ENCODE data around the gene TMEM151A. TPM values are rescaled to one million over a fixed set of nuclear protein-coding genes. Genes with fewer than 3 reads are reported as not detected.

Gene TMEM151A
- total RNA-seq, 2 experiments from 2014 or later = not detected

DNA sequence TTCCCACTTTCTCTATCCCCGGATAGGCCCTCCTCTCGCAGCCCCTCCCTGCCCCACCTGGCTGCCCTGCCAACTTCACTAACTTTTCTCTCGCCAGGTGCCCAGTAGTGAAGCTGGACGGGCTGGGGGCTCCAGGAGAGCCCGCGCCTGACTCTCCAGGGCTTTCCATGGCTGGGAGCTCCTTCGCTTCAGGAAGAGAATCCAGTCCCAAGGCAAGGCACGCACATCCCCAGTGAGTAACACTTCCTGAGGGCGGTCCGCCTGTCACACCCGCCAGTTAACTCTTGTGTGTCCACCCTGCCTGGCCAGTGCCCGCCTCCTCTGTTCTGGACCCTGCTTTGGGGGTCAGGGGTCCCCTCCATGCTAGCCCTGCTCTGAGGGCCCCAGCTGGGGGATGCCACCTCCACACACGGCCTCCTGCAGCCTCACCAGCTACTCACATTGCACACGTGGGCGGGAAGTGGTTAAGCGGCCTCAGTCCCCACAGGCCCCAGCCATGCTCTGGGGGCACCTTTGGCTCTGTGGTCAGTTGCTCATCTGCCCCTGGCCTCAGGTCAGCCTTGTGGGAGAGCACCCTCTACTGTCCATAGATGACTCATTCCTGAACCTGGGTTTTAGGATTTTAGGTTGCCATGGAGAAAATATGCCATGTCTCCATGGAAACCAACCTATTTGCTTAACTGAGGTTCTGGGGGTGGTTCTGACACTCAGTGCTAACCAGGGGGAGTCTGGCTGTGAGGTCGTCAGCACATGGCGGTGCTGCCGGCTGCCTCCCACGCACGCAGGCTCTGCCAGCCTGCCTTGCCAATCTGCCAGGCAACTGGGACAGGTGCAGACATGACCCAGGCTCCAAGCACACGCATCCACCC lies 44.8 kb downstream of the TMEM151A start, which contains the start of gene RIN1:
Gene RIN1, minus strand, starts transcription at position 201 of the 869 bp plus-strand sequence. Its CDS starts 32 bp downstream, at position 169.
- peaks cover 7% of the 10 kb centered on the region for H3K36me3 Mint-ChIP-seq
- POLR2A ChIA-PET = interaction anchor here (0.8 to 8.7 kb wide), 8 partner anchors 8 to 48 kb away, joined by 3 to 94 read pairs (median 9); partner anchors contain the start of genes BRMS1, CD248, SLC29A2 and YIF1A
- H3K4me3 Mint-ChIP-seq = peak within 1 kb of the TSS; percentile 70
- peak; percentile 76 for ATAC-seq (ENCODE audit: low read depth)
- no peaks in the 10 kb centered on the region for H3K27me3 Mint-ChIP-seq
- H3K27ac Mint-ChIP-seq = peak within 1 kb of the TSS; percentile 79
- peak; percentile 77 for DNase-seq
- H3K4me1 Mint-ChIP-seq = peaks cover 26% of the 10 kb centered on the region
- H3K9me3 Mint-ChIP-seq = no peaks in the 10 kb centered on the region

DNA sequence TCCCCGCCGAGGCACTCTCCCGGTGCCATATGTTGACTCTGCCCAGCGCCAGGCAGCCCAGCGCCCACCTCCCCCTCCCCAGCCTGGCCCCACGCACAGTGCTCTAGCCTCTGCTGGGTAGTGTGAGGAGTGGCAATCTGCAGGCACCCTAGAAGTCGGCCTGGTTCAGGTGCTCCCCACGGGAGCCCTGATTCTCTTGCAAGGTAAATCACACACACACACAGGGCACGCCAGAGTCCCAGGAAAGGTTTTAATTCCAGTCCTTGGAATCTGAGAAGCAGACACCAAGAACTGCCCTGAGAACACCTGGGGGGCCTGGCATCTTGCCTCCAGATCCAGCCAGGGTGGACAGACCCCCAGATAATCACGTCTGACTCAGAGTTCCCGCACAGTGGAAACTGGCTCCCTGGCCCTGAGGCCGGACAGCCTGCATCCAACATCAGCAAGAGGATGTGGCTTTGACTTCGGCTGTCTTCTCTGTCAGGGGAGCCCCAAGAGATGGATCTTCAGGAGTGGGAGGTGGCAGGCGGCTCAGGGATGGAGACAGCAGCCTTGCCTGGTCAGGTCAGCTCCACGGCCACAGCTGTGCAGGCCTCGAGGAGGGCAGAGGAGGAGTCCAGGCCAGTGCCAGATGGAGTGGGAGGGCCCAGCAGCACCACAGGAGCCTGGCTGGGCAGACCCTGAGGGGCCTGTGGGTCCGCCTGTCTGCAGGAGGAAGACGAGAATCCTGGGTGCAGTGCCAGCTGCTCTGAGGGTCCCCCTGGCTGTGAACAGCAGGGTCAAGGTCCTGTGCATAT lies 45.6 kb downstream of the TMEM151A start:
- Mint-ChIP-seq H3K27me3 (no peaks in the 10 kb centered on the region), H3K9me3 (no peaks in the 10 kb centered on the region), H3K27ac (peak overlapping the region; percentile 79), H3K4me1 (peaks cover 26% of the 10 kb centered on the region), H3K4me3 (peak overlapping the region; percentile 18), H3K36me3 (peaks cover 11% of the 10 kb centered on the region)
- peak; percentile 28 for DNase-seq
- POLR2A ChIA-PET = interaction anchor here (0.5 to 8.7 kb wide), 9 partner anchors 7 to 320 kb away, joined by 3 to 94 read pairs (median 8); partner anchors contain the start of genes B4GAT1, BRMS1, CD248 and YIF1A
- no peak for ATAC-seq (ENCODE audit: low read depth)

DNA sequence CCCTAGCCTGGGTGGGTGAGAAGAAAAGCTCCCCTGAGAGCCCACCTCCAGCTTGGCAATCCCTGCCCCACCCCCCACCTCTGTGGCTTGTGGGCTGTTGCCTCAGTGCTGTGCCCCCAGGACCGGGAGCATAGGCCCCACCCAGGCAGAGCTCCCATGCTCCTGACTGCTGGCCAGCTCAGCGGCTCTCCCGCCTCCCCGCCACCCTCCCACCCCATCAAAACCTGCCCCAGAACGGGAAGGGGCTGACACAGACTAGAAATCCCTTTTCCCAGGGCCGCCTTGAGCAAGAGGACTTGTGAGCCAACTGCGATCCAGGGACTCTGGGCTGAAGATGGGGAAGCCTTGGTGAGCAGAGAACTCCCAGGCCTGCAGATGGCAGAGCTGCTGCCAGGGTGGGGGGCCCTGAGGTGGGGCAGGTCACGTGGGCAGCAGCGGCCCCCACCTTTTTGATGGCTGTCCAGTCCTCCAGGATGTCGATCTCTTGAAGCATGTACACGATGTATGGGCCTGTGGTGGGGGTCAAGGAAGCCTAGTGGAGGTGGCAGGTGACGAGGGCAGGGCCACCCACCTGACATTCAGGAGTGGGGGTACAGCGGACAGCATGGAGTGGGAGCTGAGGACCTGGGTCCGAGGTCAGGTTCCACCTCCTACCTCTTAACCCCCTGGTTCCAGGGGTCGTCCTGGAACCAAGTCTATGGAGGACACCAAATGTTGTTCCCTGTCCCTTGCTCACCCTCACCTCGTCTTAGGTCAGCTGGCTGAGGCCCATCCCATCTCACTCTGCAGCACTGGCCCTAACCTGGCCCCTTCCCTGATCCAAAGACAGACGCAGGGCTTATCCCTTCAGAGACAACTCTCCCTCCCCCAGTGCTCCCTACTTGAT lies 46.8 kb downstream of the TMEM151A start:
- Mint-ChIP-seq H3K4me1 (peaks cover 31% of the 10 kb centered on the region), H3K36me3 (peaks cover 11% of the 10 kb centered on the region), H3K9me3 (no peaks in the 10 kb centered on the region), H3K27ac (no peak overlapping the region), H3K4me3 (no peak overlapping the region), H3K27me3 (no peaks in the 10 kb centered on the region)
- DNase-seq = peak; percentile 24
- no peak for ATAC-seq (ENCODE audit: low read depth)
- POLR2A ChIA-PET = interaction anchor here (1.1 to 1.7 kb wide), 4 partner anchors 9 to 56 kb away, joined by 3 to 9 read pairs (median 5); partner anchors contain the start of genes B4GAT1 and YIF1A

DNA sequence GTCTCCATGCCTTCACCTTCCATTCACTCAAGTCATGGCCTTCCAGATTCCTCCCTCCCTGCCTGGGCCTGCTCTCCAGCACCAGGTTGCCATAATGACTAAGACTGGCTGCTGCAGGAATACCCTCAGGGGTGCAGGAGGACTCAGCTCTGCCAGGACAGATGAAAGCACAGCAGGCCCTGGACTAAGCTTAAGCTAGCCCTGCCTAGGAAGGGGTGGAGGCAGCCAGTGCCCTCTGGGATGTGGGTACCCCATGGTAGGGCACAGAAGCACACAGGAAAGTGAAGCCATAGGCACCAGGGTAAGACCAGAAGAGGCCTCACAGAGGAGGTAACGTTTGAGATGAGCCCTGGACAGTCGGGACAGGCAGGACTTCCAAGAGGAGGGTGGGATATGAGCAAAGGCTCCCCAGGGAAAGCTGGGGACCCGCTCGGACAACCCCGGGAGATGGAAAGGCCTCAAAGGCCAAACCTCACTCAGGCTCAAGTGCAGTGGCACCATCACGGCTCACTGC lies 47.5 kb downstream of the TMEM151A start:
- peak; percentile 23 for DNase-seq
- POLR2A ChIA-PET = interaction anchor here (0.6 to 1.5 kb wide), 4 partner anchors 23 to 300 kb away, joined by 3 to 6 read pairs (median 3); partner anchors contain the start of genes CD248 and YIF1A
- Mint-ChIP-seq H3K27ac (no peak overlapping the region), H3K36me3 (peaks cover 11% of the 10 kb centered on the region), H3K4me3 (no peak overlapping the region), H3K9me3 (no peaks in the 10 kb centered on the region), H3K4me1 (peaks cover 38% of the 10 kb centered on the region), H3K27me3 (no peaks in the 10 kb centered on the region)
- ATAC-seq (ENCODE audit: low read depth) = no peak

DNA sequence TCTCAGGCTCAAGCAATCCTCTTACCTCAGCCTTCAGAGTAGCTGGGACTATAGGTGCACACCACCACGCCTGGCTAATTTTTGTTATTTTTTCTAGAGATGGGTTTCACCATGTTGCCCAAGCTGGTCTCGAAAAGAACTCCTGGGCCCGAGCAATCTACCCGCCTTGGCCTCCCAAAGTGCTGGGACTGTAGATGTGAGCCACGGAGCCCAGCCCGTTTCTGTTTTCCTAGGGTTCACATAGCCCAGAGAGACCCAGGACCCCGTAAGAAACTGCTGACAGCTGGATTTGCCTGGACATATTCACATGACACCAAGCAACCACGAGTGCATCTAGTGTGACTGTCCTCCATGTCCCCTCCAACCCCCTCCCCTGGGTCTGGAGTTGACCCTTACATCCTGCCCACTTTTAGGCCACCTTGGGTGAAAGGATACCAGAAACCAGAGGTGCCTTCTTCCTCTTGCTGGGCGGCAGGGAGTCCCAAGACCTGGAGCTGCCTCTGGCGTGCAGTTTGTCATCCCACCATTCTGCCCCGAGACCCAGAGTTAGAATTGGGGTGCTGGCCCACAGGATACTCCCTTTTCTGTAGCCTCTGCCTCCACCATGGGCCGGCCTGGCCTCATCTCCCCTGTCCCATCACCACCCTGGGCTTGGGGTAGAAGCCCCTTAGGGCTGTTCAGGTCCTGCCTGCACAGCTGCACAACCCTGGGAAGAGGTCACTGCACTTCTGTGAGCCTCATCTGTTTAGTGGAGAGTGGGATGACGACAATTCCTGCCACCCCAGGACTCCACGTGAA lies 48.2 kb downstream of the TMEM151A start:
- POLR2A ChIA-PET = interaction anchor here (0.6 to 1.3 kb wide), 3 partner anchors 23 to 299 kb away, joined by 3 read pairs; partner anchors contain the start of gene CD248
- H3K4me1 Mint-ChIP-seq = peaks cover 41% of the 10 kb centered on the region
- H3K9me3 Mint-ChIP-seq = no peaks in the 10 kb centered on the region
- DNase-seq (peak; percentile 15), ATAC-seq (ENCODE audit: low read depth) (no peak)
- no peaks in the 10 kb centered on the region for H3K27me3 Mint-ChIP-seq
- H3K4me3 Mint-ChIP-seq = no peak overlapping the region
- H3K36me3 Mint-ChIP-seq = peaks cover 11% of the 10 kb centered on the region
- H3K27ac Mint-ChIP-seq = no peak overlapping the region

DNA sequence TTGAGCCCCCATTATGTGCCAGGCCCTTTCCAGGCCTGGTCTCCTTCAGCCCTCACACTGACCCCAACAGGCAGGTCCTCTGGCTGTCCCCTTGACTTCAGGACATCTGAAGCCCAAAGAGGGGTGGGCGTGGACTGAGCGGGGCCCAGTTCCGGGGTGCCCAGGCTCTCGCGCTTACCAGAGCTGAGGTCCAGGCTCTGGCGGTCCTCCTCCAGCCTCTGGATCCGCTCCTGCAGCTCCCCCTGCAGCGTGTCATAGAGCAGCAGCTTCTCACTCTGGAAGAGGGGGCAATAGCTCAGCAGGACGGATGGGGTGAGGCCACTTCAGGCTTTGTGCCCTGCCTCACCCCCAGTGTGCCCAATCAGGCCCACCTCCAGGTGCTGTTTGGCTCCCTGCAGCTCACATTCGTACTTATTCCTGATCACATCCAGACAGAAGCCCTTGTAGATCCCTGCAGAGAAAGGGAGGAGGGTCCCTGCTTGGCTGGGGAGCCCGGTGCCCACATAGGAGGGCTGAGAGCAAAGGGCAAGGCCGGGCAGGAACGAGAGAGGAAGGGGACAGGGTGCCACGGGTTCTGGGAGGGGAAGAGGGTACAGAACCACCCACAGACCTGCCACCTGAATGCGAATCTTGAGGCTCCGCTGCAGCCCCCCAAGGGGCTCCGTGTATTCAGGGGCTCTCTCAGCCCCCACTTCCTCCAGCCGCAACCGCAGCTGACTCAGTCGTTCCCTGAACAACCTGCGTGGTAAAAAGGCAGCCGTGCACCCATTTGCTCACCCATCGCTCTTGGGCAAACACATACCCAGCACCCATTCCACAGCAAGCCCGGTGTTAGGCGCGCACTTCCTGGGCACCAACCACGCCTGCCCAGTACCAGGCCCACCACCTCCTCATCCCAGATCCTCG lies 49.2 kb downstream of the TMEM151A start:
- no peaks in the 10 kb centered on the region for H3K9me3 Mint-ChIP-seq
- POLR2A ChIA-PET = interaction anchor here (1.3 kb wide), 2 partner anchors 28 kb away, joined by 3 to 4 read pairs; no protein-coding TSS in a partner anchor
- H3K4me1 Mint-ChIP-seq = peaks cover 48% of the 10 kb centered on the region
- H3K27me3 Mint-ChIP-seq = no peaks in the 10 kb centered on the region
- no peak overlapping the region for H3K4me3 Mint-ChIP-seq
- ATAC-seq (ENCODE audit: low read depth) (no peak), DNase-seq (no peak)
- peaks cover 11% of the 10 kb centered on the region for H3K36me3 Mint-ChIP-seq
- no peak overlapping the region for H3K27ac Mint-ChIP-seq

DNA sequence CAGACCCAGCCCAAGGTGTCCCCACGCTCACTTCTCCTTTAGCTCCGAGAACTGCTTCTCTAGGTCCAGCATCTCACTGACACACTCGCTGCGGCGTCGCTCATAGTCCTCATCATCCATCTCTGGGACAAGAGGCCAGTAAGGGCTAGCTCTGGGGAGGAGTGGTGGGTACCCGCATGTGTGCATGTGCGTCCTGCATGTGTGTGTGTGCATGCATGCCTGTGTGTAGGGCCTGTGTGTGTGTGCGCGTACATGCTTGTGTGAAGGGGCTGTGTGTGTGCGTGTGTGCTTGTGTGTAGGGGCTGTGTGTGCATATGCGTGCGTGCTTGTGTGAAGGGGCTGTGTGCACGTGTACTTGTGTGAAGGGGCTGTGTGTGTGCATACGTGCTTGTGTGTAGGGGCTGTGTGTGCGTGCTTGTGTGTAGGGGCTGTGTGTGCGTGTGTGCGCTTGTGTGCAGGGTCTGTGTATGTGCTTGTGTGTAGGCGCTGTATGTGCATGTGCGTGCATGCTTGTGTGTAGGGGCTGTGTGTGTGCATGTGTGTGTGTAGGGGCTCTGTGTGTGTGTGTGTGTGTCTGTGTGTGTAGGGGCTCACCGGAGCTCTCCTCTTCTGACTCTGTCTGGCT lies 49.9 kb downstream of the TMEM151A start:
- DNase-seq = no peak
- no peak for ATAC-seq (ENCODE audit: low read depth)
- Mint-ChIP-seq H3K4me1 (peaks cover 45% of the 10 kb centered on the region), H3K9me3 (no peaks in the 10 kb centered on the region), H3K4me3 (no peak overlapping the region), H3K36me3 (peaks cover 11% of the 10 kb centered on the region), H3K27me3 (no peaks in the 10 kb centered on the region), H3K27ac (no peak overlapping the region)
- POLR2A ChIA-PET = interaction anchor here (1.3 kb wide), 1 partner anchor 29 kb away, joined by 4 read pairs; no protein-coding TSS in a partner anchor

DNA sequence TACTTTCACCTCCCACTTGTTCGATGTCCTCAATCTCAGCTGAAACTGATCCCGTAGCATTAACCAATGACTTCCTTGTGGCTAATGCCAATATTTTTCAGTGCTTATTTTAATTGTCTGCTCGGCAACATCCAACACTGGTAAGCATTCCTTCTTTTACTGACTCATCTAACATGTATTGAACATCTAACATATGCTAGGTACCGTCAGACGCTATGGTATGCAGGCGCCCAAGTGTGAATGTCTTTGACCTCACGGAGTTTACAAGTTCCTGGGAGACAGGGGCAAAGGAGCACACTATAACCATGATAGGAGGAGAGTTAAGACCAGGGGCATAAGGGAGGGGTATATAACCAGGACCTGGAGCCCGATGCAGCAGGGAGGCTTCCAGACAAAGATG lies 51.5 kb downstream of the TMEM151A start:
- no peak for ATAC-seq (ENCODE audit: low read depth)

DNA sequence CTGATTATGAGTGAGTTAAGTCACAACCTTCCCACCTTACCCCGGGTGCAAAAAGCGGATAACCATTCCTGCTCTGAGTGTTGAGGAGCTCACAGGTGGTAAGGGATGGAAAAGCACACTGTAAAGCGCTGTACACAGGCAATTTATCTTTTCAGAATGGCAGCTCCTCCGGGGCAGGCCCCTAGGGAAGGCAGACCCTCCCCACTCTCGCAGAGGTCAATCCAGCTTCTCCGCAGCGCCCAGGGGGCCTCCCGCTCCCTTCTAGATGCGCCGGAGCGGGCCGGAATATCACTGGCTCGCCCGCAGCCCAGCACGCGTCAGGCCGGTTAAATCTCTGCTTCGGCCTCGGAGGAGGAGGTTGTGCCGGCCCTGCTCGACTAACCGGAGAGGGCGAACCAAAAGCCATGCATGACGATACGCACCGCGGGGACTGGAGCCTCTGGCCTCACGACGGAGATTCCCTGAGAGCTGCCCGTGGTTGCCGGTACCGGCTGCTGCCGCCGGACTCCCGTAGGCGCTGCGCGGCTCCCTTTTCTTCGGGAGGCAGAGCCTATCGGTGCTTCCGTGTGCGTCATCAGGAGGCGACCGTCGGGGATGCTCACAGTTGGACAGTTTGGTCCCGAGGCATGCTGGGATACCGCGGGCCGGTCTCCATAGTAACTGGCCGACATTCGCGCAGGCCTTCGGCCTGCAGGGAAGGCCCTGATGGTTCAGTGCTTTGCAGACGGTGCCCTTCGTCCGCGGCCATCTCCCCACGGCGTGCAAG lies 53.0 kb downstream of the TMEM151A start, which contains the start of gene BRMS1:
Gene BRMS1, minus strand, starts transcription at position 555 of the 766 bp plus-strand sequence. CDS start 2,870 bp downstream, outside the sequence.
- H3K27me3 Mint-ChIP-seq = peaks cover 2% of the 10 kb centered on the region
- ATAC-seq (ENCODE audit: low read depth) (peak; percentile 76), DNase-seq (peak; percentile 94)
- POLR2A ChIA-PET = interaction anchor here (0.5 to 4.5 kb wide), 12 partner anchors 9 to 185 kb away, joined by 3 to 26 read pairs (median 6); partner anchors contain the start of genes CD248, RIN1, SLC29A2 and YIF1A
- peaks cover 35% of the 10 kb centered on the region for H3K4me1 Mint-ChIP-seq
- peak within 1 kb of the TSS; percentile 91 for H3K27ac Mint-ChIP-seq
- peak within 1 kb of the TSS; percentile 90 for H3K4me3 Mint-ChIP-seq
- H3K9me3 Mint-ChIP-seq = no peaks in the 10 kb centered on the region
- H3K36me3 Mint-ChIP-seq = peaks cover 9% of the 10 kb centered on the region

More for the DNA sequence above, 51.5 kb downstream of the TMEM151A start:
- no peaks in the 10 kb centered on the region for H3K9me3 Mint-ChIP-seq
- POLR2A ChIA-PET = interaction anchor here (1.3 to 3.2 kb wide), 2 partner anchors 9 to 31 kb away, joined by 3 to 26 read pairs; no protein-coding TSS in a partner anchor
- no peak for DNase-seq
- H3K27ac Mint-ChIP-seq = peak overlapping the region; percentile 28
- peak overlapping the region; percentile 90 for H3K4me3 Mint-ChIP-seq
- H3K27me3 Mint-ChIP-seq = peaks cover 2% of the 10 kb centered on the region
- peaks cover 14% of the 10 kb centered on the region for H3K36me3 Mint-ChIP-seq
- H3K4me1 Mint-ChIP-seq = peaks cover 38% of the 10 kb centered on the region

DNA sequence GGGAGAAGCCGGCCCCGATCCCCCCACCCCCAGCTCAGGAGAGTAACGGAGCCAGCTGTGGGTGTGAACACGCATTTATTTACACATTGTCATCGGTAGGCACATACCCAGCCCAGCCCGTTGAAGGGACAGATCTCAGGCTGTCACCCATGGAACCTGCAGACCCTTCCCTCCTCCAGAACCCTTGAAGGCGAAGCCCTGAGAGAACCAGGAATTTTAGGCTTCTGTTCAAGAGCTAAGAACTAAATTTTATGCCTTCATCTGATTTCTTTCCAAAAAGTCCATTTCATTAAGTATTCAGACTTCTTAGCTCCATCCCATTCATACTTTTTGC lies 53.6 kb downstream of the TMEM151A start:
- ATAC-seq (ENCODE audit: low read depth) (peak; percentile 1), DNase-seq (no peak)
- Mint-ChIP-seq H3K27ac (peak overlapping the region; percentile 91), H3K27me3 (peaks cover 2% of the 10 kb centered on the region), H3K9me3 (no peaks in the 10 kb centered on the region), H3K36me3 (peaks cover 9% of the 10 kb centered on the region), H3K4me1 (peaks cover 35% of the 10 kb centered on the region), H3K4me3 (peak overlapping the region; percentile 90)
- POLR2A ChIA-PET = interaction anchor here (0.9 to 4.5 kb wide), 9 partner anchors 10 to 93 kb away, joined by 3 to 26 read pairs (median 8); partner anchors contain the start of genes CD248, RIN1, SLC29A2 and YIF1A

Measured in activated naive CD8-positive, alpha-beta T cell treated with anti-CD3 and anti-CD28 coated beads, Interleukin-2, amount 10 ng/mL, durations not matched to agents 7 days and 5 days (primary cell).